GM21529 (cell line): Measurements from ENCODE around the gene APBA2.

Source experiments
- ATAC-seq: cut with Tn5 transposase; IDR thresholded peaks from one replicate; pipeline ENCODE4 v1.9.1; 2021; ENCODE audit not compliant: unreplicated experiment

APBA2 gene

GRCh38 chr15:29074045-29074444 is 188.3 kb downstream of the APBA2 start:
- no peak for ATAC-seq

GRCh38 chr15:29078541-29078940 is 192.8 kb downstream of the APBA2 start:
- ATAC-seq = no peak

GRCh38 chr15:29079479-29079878 is 193.7 kb downstream of the APBA2 start:
- no peak for ATAC-seq

- no peak for ATAC-seq
Observed at GRCh38 chr15:29081781-29082180, 196.0 kb downstream of the APBA2 start.

GRCh38 chr15:29083161-29083560 is 197.4 kb downstream of the APBA2 start:
- ATAC-seq = no peak

GRCh38 chr15:29083858-29084257 is 198.1 kb downstream of the APBA2 start:
- no peak for ATAC-seq

- no peak for ATAC-seq
Observed at GRCh38 chr15:29086001-29086400, 200.2 kb downstream of the APBA2 start.

- ATAC-seq = no peak
Observed at GRCh38 chr15:29086891-29087290, 201.1 kb downstream of the APBA2 start.

- no peak for ATAC-seq
Observed at GRCh38 chr15:29087521-29088285, 201.9 kb downstream of the APBA2 start.

GRCh38 chr15:29088666-29089065 is 202.9 kb downstream of the APBA2 start:
- ATAC-seq = no peak

GRCh38 chr15:29089731-29090616 is 204.2 kb downstream of the APBA2 start:
- ATAC-seq = no peak

- no peak for ATAC-seq
Observed at GRCh38 chr15:29090617-29091466, 205.1 kb downstream of the APBA2 start.

GRCh38 chr15:29091666-29092065 is 205.9 kb downstream of the APBA2 start:
- no peak for ATAC-seq

GRCh38 chr15:29092376-29093064 is 206.7 kb downstream of the APBA2 start:
- ATAC-seq = no peak

- ATAC-seq = no peak
Observed at GRCh38 chr15:29093065-29093435, 207.3 kb downstream of the APBA2 start.

GRCh38 chr15:29093696-29094343 is 208.0 kb downstream of the APBA2 start:
- ATAC-seq = no peak

- no peak for ATAC-seq
Observed at GRCh38 chr15:29094711-29095110, 208.9 kb downstream of the APBA2 start.

- ATAC-seq = no peak
Observed at GRCh38 chr15:29095746-29096145, 210.0 kb downstream of the APBA2 start.

GRCh38 chr15:29097168-29097567 is 211.4 kb downstream of the APBA2 start:
- no peak for ATAC-seq

- ATAC-seq = no peak
Observed at GRCh38 chr15:29097971-29098370, 212.2 kb downstream of the APBA2 start.
